ENCODE measurements around the gene TMC8.

Gene TMC8

GRCh38 chr17:78124081-78124835 lies 6.3 kb upstream of the TMC8 start:
- no peak for DNase-seq (ENCODE audit: low spot score)

GRCh38 chr17:78124836-78125137 lies 5.8 kb upstream of the TMC8 start:
- DNase-seq (ENCODE audit: low spot score) = no peak

GRCh38 chr17:78125138-78125913 lies 5.2 kb upstream of the TMC8 start:
- no peak for DNase-seq (ENCODE audit: low spot score)

GRCh38 chr17:78125976-78126894 lies 4.3 kb upstream of the TMC8 start:
- no peak for DNase-seq (ENCODE audit: low spot score)

- no peak for DNase-seq (ENCODE audit: low spot score)
These were observed 3.7 kb upstream of the TMC8 start for GRCh38 chr17:78126895-78127238.

GRCh38 chr17:78127239-78127887 lies 3.2 kb upstream of the TMC8 start:
- DNase-seq (ENCODE audit: low spot score) = peak; percentile 76

- DNase-seq (ENCODE audit: low spot score) = peak; percentile 38
These were observed 2.6 kb upstream of the TMC8 start for GRCh38 chr17:78127888-78128550.

- peak; percentile 65 for DNase-seq (ENCODE audit: low spot score)
These were observed 1.8 kb upstream of the TMC8 start, which contains the start of gene TMC6 for GRCh38 chr17:78128551-78129350. TMC6 (minus strand) TSS chr17:78128755; CDS start chr17:78126832, 1,923 bp downstream.

GRCh38 chr17:78129351-78130089 lies 1.1 kb upstream of the TMC8 start:
- DNase-seq (ENCODE audit: low spot score) = no peak

GRCh38 chr17:78130090-78130436 lies 508 bp upstream of the TMC8 start:
- no peak for DNase-seq (ENCODE audit: low spot score)

- no peak for DNase-seq (ENCODE audit: low spot score)
These were observed 857 bp downstream of the TMC8 start for GRCh38 chr17:78131172-78132083.

- no peak for DNase-seq (ENCODE audit: low spot score)
These were observed 1.6 kb downstream of the TMC8 start for GRCh38 chr17:78132084-78132676.

- DNase-seq (ENCODE audit: low spot score) = no peak
These were observed 2.2 kb downstream of the TMC8 start for GRCh38 chr17:78132767-78133178.

- no peak for DNase-seq (ENCODE audit: low spot score)
These were observed 2.8 kb downstream of the TMC8 start for GRCh38 chr17:78133179-78133951.

GRCh38 chr17:78133971-78134898 lies 3.7 kb downstream of the TMC8 start:
- DNase-seq (ENCODE audit: low spot score) = peak; percentile 37

GRCh38 chr17:78134899-78135385 lies 4.4 kb downstream of the TMC8 start:
- DNase-seq (ENCODE audit: low spot score) = no peak

All from RKO (cell line).